ENCODE results near the gene FBXL16.

GRCh38 chr16:725463-726187, 20.0 kb upstream of the FBXL16 start:
- TF ChIP-seq EGR1 (IDR thresholded peaks at IDR 0.05) (no peak), EP300 (IDR thresholded peaks at IDR 0.05; ENCODE audit: borderline replicate concordance) (no peak), RAD21 (IDR thresholded peaks at IDR 0.05; ENCODE audit: low read depth) (no peak), YY1 (IDR thresholded peaks at IDR 0.05; ENCODE audit: low read depth) (no peak), MAX (IDR thresholded peaks at IDR 0.05) (no peak)

Measured in Ishikawa (cell line).